Caco-2 (cell line): ENCODE results near the gene ANGPTL4. TPM values are rescaled to one million over a fixed set of nuclear protein-coding genes. Genes with fewer than 3 reads are reported as not detected.
"Not testable (repeated sequence)": the region's sequence is repeated elsewhere in the genome, so short reads cannot be mapped to it uniquely, and the experiment has no call there.

Experiments used
- BruUV-seq: library from RNA; stranded (reverse); fragments of 400-500 nt; replicated peaks from 2 replicates; lab custom pipeline; 2021; lab: Mats Ljungman, UMichigan
- CTCF ChIA-PET: fragments of 300-600 bp; sonication (Branson Sonifier 250); formaldehyde crosslinking; loops from one replicate; lab custom pipeline; 2022; ENCODE audit warnings: antibody characterized with exemption; lab: Charles Lee
- POLR2A ChIA-PET: fragments of 300-600 bp; sonication (Branson Sonifier 250); formaldehyde crosslinking; loops from one replicate; lab custom pipeline; 2022; ENCODE audit warnings: antibody characterized with exemption; lab: Charles Lee
- DNase-seq, 2 experiments: peaks; one replicate each; pipeline versions ENCODE4 v3.0.0 to v3.0.0-alpha.2; 2020 to 2022
- H3K27me3 ChIP-seq: replicated peaks from 2 replicates; pipeline ENCODE4 v1.6.0; 2011; ENCODE audit warnings: low read length; ENCODE audit not compliant: control insufficient read depth, insufficient read depth
- H3K36me3 ChIP-seq: 2 replicates; pipeline ENCODE4 v1.5.1; 2011; ENCODE audit warnings: low read length; ENCODE audit not compliant: control insufficient read depth, insufficient read depth
- H3K4me1 ChIP-seq: fragments of 250-450 bp; sonication (Bioruptor Pico); 2 replicates; pipeline ENCODE4 v1.5.1; 2020; ENCODE audit warnings: mild to moderate bottlenecking
- H3K4me3 ChIP-seq: 2 replicates; pipeline ENCODE4 v1.5.1; 2011; ENCODE audit warnings: low read depth, mild to moderate bottlenecking, control low read depth, low read length
- H3K9me3 ChIP-seq: fragments of 250-450 bp; sonication (Bioruptor Pico); 2 replicates; pipeline ENCODE4 v1.5.1; 2020; ENCODE audit warnings: mild to moderate bottlenecking, moderate library complexity
- H3K27ac Mint-ChIP-seq: one replicate; pipeline ENCODE4 v1.8.0; 2022; ENCODE audit warnings: mixed read lengths; ENCODE audit not compliant: unreplicated experiment
- H3K27me3 Mint-ChIP-seq: one replicate; pipeline ENCODE4 v1.8.0; 2022; ENCODE audit warnings: mixed read lengths; ENCODE audit not compliant: insufficient read depth, unreplicated experiment
- H3K36me3 Mint-ChIP-seq: one replicate; pipeline ENCODE4 v1.8.0; 2022; ENCODE audit warnings: mild to moderate bottlenecking, mixed read lengths; ENCODE audit not compliant: insufficient read depth, unreplicated experiment
- H3K4me1 Mint-ChIP-seq: one replicate; pipeline ENCODE4 v1.8.0; 2022; ENCODE audit warnings: low read depth, mixed read lengths; ENCODE audit not compliant: unreplicated experiment
- H3K4me3 Mint-ChIP-seq: one replicate; pipeline ENCODE4 v1.8.0; 2022; ENCODE audit warnings: mild to moderate bottlenecking, moderate library complexity, mixed read lengths; ENCODE audit not compliant: unreplicated experiment
- H3K9me3 Mint-ChIP-seq: one replicate; pipeline ENCODE4 v1.8.0; 2022; ENCODE audit warnings: mixed read lengths; ENCODE audit not compliant: unreplicated experiment
- intact Hi-C: fragments of 100-400 bp; cut with micrococcal nuclease; formaldehyde crosslinking; loops from one replicate; pipeline ENCODE4 v1.10.0; 2022; ENCODE audit not compliant: unreplicated experiment
- total RNA-seq: library from RNA; stranded (reverse); gene quantifications from 2 replicates; pipeline ENCODE4 v1.2.3, GENCODE V29; 2022
- TF ChIP-seq, protein P1 (sequence below), 2 experiments: fragments of 200-600 bp in 1 of 2; IDR thresholded peaks; 1 replicate in 1 of 2; 2 replicates in 1 of 2; pipeline versions ENCODE4 v1.5.1 to v1.8.0; 2011 to 2022; ENCODE audit warnings: antibody characterized with exemption in 1 of 2, control low read depth in 1 of 2, inconsistent platforms in 1 of 2, low read depth in 1 of 2, low read length in 1 of 2, mild to moderate bottlenecking in 1 of 2, moderate library complexity in 1 of 2; ENCODE audit not compliant: insufficient read depth in 1 of 2, severe bottlenecking in 1 of 2, unreplicated experiment in 1 of 2

Gene ANGPTL4
- total RNA-seq, 1 experiment from 2014 or later = 1.2 TPM

GRCh38 chr19:8352134-8352827 is 11.7 kb upstream of the ANGPTL4 start:
- Histone ChIP-seq H3K4me3 (no peak overlapping the region), H3K36me3 (no peaks in the 10 kb centered on the region), H3K9me3 (no peaks in the 10 kb centered on the region), H3K4me1 (peaks cover 13% of the 10 kb centered on the region; the same call in 1 of the 2 replicates), H3K27me3 (no peaks in the 10 kb centered on the region)
- Mint-ChIP-seq H3K27ac (no peak overlapping the region), H3K9me3 (no peaks in the 10 kb centered on the region), H3K27me3 (no peaks in the 10 kb centered on the region), H3K4me3 (peak overlapping the region; percentile 12), H3K4me1 (no peaks in the 10 kb centered on the region), H3K36me3 (no peaks in the 10 kb centered on the region)
- ChIA-PET CTCF (interaction anchor here (0.6 to 2.6 kb wide), 3 partner anchors 9 to 57 kb away, joined by 4 to 21 read pairs (median 6); partner anchors contain the start of genes KANK3 and RAB11B), POLR2A (interaction anchor here (0.9 kb wide), 1 partner anchor 9 kb away, joined by 8 read pairs; no protein-coding TSS in a partner anchor)
- TF ChIP-seq, protein P1, sequence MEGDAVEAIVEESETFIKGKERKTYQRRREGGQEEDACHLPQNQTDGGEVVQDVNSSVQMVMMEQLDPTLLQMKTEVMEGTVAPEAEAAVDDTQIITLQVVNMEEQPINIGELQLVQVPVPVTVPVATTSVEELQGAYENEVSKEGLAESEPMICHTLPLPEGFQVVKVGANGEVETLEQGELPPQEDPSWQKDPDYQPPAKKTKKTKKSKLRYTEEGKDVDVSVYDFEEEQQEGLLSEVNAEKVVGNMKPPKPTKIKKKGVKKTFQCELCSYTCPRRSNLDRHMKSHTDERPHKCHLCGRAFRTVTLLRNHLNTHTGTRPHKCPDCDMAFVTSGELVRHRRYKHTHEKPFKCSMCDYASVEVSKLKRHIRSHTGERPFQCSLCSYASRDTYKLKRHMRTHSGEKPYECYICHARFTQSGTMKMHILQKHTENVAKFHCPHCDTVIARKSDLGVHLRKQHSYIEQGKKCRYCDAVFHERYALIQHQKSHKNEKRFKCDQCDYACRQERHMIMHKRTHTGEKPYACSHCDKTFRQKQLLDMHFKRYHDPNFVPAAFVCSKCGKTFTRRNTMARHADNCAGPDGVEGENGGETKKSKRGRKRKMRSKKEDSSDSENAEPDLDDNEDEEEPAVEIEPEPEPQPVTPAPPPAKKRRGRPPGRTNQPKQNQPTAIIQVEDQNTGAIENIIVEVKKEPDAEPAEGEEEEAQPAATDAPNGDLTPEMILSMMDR (IDR thresholded peaks at IDR 0.05; ENCODE audit: insufficient read depth in 1 of 2, low read depth in 1 of 2, low read length in 1 of 2, severe bottlenecking in 1 of 2, unreplicated experiment in 1 of 2) = no peak
- no peak for DNase-seq
- BruUV-seq = no TSS peak
- intact Hi-C loops = no loop called here

GRCh38 chr19:8352845-8353244 is 11.1 kb upstream of the ANGPTL4 start:
- H3K27ac Mint-ChIP-seq, H3K36me3 ChIP-seq, DNase-seq, H3K9me3 Mint-ChIP-seq, intact Hi-C loops, H3K4me3 ChIP-seq, BruUV-seq, H3K4me1 Mint-ChIP-seq, H3K9me3 ChIP-seq, H3K4me3 Mint-ChIP-seq, H3K27me3 Mint-ChIP-seq, H3K36me3 Mint-ChIP-seq, H3K27me3 ChIP-seq: not testable (repeated sequence)
- CTCF ChIA-PET = interaction anchor here (0.6 to 2.6 kb wide), 4 partner anchors 10 to 57 kb away, joined by 4 to 21 read pairs (median 5); partner anchors contain the start of genes KANK3, NDUFA7, RAB11B and RPS28
- peaks cover 13% of the 10 kb centered on the region; the same call in 1 of the 2 replicates for H3K4me1 ChIP-seq
- POLR2A ChIA-PET = interaction anchor here (0.9 kb wide), 1 partner anchor 9 kb away, joined by 8 read pairs; no protein-coding TSS in a partner anchor

- ChIA-PET POLR2A (no interaction called here), CTCF (interaction anchor here (0.8 kb wide), 1 partner anchor 223 kb away, joined by 4 read pairs; no protein-coding TSS in a partner anchor)
- Mint-ChIP-seq H3K9me3 (no peaks in the 10 kb centered on the region), H3K27me3 (no peaks in the 10 kb centered on the region), H3K4me1 (no peaks in the 10 kb centered on the region), H3K36me3 (no peaks in the 10 kb centered on the region), H3K27ac (no peak overlapping the region), H3K4me3 (no peak overlapping the region)
- Histone ChIP-seq H3K36me3 (no peaks in the 10 kb centered on the region), H3K4me3 (no peak overlapping the region), H3K27me3 (no peaks in the 10 kb centered on the region), H3K9me3 (no peaks in the 10 kb centered on the region), H3K4me1 (peaks cover 13% of the 10 kb centered on the region; the same call in 1 of the 2 replicates)
- intact Hi-C loops = loop anchor here (2.0 kb wide), 1 partner anchor 41 kb away; no protein-coding TSS in a partner anchor
- DNase-seq = no peak
- no TSS peak for BruUV-seq
- TF ChIP-seq, protein P1 (IDR thresholded peaks at IDR 0.05; ENCODE audit: insufficient read depth in 1 of 2, low read depth in 1 of 2, low read length in 1 of 2, severe bottlenecking in 1 of 2, unreplicated experiment in 1 of 2) = no peak
Observed at GRCh38 chr19:8355631-8356402, 8.1 kb upstream of the ANGPTL4 start.
